ENCODE measurements around the gene SLC43A2.
"Not testable (repeated sequence)": the region's sequence is repeated elsewhere in the genome, so short reads cannot be mapped to it uniquely, and the experiment has no call there.

The SLC43A2 gene

DNA sequence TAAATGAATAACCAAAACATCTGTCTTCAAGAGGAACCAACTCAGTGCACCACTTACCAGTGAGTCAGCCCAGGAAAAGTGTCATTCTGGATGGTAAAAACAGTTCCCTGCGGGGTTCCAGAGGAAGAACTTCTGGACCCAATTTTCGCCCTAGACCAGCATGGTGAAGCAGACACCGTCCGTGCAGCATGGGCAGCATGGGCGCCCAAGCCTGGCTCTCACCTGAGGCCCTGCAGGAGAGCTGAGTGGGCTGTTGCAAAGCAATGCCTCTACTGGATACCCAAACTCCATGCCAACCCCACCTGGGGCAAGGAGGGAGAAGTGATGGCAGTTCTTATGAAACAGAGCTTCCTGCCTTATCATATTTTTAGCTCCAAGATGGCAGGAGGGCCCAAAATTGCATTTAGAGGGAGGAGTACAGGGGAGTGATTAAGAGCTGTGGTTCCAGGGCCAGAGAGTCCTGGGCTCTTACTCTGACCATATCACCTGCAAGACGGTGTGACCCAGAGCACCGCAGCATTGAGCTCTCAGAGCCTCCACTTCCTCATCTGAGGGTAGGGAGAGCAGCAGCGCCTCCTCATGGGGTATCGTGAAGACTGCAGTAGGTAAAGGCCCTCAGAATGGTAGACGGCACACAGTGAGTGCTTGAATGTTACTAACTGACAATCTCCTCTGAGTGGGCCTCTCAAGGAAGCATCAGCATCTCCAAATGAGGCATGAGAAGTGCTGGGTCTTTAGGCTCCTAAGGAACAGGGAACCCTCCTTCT is 95.6 kb downstream of the SLC43A2 start:
- no peak for FAIRE-seq

DNA sequence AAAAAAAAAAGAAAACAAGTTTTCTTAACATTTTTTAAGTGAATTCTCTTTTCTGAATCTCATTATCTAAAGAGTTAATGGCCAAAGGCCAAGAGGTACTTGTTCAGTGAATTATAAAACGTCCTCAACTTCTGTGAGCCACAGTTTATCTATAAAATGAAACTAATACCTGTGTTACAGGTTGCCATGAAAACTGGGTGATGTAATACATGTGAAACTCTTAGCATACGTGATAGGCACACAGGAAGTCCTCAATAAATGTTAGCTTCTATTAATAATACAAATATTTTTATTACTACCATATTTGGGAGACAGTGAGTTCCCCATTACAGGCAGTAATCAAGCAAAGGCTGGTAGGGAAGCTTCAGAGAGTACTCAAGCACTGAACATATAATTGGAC is 98.8 kb downstream of the SLC43A2 start:
- FAIRE-seq = no peak

DNA sequence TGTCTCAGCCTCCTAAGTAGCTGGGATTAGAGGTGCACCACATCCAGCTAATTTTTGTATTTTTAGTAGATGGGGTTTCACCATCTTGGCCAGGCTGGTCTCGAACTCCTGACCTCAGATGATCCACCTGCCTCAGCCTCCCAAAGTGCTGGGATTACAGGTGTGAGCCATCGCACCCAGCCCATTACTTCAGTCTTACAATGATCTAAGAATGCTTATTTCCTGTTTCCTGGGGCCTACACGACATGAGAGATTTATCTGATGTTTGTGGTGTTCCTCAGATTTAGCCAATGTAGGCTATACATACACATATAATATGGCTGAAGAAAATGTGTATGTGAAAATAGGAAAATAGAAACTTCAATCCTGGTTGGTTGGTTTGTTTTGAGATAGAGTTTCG is 101.8 kb downstream of the SLC43A2 start:
- FAIRE-seq = not testable (repeated sequence)

DNA sequence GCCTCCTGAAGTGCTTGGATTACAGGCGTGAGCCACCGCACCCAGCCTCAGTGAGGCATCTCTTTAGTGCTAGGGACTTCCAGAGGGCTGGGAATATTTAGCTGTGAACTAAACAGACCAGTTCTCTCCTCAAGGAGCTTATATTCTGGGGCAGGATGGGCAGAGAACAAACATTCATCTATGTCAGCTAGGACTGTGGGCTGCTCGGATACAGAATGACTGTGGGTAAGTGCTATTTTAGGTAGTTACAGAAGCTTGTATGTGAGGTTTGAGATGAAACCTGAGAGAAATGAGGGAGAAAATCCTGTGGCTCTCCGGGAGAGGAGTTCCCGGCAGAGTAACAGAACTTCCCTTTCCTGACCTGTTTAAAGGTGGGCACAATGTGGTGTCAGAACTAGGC is 106.0 kb downstream of the SLC43A2 start:
- no peak for FAIRE-seq

DNA sequence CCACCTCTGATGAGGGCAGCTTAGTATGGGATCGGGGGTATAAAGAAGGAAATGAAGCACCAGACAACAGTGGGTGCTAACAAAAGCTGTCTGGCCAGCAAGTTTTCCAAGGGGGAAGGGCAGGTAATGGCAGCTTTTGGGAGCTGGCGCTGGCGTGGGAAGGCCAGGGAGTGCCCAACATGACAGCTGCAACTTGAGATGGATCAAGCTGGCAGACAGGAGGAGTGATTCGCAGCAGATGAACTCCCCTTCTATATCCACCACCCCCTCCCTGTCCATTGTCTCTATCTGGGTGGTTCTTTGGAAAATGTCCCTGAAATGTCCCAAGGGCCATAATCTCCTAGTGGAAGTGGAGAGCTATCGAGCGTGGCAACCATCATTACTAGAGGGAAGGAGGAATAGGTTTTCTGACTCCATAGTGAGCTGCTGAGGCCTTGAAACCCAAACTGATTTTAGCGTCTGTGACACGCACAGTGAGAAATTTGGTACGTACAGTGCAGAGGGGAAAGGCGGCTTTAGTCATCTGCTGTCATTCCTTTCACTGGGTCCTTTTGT is 107.5 kb downstream of the SLC43A2 start:
- FAIRE-seq = no peak

DNA sequence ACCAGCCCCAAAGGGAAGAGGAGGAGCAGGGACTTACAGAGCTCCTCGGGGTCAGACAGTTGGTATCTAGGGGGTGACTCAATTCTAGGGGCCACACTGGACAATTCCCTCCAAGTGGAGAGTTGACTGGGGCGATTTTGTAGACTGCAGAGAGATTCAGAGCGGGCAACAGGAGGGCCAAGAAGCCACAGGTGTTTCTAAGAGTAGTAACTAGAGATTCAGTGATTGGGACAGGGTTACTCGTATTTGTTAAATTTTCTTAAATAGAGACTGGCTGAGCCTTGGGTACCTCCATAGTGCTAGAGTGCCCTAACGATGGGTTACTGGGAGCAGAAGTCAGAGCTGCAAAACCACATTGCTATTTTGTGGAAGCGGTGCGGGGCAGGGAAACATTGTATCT is 109.0 kb downstream of the SLC43A2 start:
- FAIRE-seq = no peak
